Measurements from ENCODE around the gene CORO1C. TPM values are rescaled to one million over a fixed set of nuclear protein-coding genes. Genes with fewer than 3 reads are reported as not detected.

CORO1C gene
- total and polyA plus RNA-seq, 9 of the 15 experiments (the other 6 are each of a cell fraction or from before 2014, with no cell fraction given) = 55.2 to 280 (median 150) TPM

DNA sequence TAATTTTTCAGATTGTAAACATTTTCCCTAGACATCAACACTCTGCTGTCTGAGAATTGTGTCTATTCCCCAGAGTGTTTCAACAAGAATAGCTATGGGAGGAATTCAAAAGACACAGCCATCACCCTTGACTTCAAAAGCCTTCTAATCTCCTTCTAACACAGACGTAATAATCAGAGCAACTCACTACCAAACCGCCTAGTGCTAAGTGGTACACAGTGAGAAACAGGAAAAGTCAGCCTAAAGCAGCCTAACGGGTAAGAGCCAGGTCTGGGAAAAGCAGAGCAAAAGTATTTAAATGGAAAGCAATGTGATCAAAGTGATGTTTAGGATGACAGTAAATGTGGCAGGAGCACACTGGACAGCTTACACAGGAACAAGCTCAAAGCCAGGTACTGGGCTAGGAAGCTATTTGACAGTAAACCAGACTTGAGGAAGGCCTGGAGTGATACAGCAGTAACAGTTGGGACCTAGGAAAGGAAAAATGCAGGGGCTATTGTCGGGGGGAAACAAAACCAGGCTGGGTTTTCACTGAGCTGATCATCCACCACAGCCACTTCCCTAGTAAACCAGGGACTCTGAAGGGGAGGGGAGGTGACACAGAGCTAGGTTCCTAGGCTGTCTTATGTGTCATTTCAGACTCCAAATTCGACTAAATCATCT is 29.4 kb downstream of the CORO1C start (continued):
- TF ChIP-seq, protein P1, sequence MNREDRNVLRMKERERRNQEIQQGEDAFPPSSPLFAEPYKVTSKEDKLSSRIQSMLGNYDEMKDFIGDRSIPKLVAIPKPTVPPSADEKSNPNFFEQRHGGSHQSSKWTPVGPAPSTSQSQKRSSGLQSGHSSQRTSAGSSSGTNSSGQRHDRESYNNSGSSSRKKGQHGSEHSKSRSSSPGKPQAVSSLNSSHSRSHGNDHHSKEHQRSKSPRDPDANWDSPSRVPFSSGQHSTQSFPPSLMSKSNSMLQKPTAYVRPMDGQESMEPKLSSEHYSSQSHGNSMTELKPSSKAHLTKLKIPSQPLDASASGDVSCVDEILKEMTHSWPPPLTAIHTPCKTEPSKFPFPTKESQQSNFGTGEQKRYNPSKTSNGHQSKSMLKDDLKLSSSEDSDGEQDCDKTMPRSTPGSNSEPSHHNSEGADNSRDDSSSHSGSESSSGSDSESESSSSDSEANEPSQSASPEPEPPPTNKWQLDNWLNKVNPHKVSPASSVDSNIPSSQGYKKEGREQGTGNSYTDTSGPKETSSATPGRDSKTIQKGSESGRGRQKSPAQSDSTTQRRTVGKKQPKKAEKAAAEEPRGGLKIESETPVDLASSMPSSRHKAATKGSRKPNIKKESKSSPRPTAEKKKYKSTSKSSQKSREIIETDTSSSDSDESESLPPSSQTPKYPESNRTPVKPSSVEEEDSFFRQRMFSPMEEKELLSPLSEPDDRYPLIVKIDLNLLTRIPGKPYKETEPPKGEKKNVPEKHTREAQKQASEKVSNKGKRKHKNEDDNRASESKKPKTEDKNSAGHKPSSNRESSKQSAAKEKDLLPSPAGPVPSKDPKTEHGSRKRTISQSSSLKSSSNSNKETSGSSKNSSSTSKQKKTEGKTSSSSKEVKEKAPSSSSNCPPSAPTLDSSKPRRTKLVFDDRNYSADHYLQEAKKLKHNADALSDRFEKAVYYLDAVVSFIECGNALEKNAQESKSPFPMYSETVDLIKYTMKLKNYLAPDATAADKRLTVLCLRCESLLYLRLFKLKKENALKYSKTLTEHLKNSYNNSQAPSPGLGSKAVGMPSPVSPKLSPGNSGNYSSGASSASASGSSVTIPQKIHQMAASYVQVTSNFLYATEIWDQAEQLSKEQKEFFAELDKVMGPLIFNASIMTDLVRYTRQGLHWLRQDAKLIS (CRISPR knock-in tag; IDR thresholded peaks at IDR 0.05) = no peak
- TF ChIP-seq, protein P2, sequence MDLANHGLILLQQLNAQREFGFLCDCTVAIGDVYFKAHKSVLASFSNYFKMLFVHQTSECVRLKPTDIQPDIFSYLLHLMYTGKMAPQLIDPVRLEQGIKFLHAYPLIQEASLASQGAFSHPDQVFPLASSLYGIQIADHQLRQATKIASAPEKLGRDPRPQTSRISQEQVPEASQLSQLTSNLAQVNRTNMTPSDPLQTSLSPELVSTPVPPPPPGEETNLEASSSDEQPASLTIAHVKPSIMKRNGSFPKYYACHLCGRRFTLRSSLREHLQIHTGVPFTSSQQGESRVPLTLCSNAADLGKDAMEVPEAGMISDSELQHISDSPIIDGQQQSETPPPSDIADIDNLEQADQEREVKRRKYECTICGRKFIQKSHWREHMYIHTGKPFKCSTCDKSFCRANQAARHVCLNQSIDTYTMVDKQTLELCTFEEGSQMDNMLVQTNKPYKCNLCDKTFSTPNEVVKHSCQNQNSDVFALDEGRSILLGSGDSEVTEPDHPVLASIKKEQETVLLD (IDR thresholded peaks at IDR 0.05) = no peak
- TF ChIP-seq SAP30 (IDR thresholded peaks at IDR 0.05; ENCODE audit: borderline replicate concordance, insufficient read depth, low read depth, low read length, poor library complexity, severe bottlenecking) = no peak
- TF ChIP-seq, protein P3, sequence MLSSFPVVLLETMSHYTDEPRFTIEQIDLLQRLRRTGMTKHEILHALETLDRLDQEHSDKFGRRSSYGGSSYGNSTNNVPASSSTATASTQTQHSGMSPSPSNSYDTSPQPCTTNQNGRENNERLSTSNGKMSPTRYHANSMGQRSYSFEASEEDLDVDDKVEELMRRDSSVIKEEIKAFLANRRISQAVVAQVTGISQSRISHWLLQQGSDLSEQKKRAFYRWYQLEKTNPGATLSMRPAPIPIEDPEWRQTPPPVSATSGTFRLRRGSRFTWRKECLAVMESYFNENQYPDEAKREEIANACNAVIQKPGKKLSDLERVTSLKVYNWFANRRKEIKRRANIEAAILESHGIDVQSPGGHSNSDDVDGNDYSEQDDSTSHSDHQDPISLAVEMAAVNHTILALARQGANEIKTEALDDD (IDR thresholded peaks at IDR 0.05) = 0 out of 2 replicates have a peak, but pooled peaks have one; percentile 12
- TF ChIP-seq CTBP1 (IDR thresholded peaks at IDR 0.05; ENCODE audit: borderline replicate concordance) = peak; percentile 28; the same call in 1 of the 2 replicates
- TF ChIP-seq KLF1 (tag; IDR thresholded peaks at IDR 0.05) = no peak
- TF ChIP-seq, protein P4, sequence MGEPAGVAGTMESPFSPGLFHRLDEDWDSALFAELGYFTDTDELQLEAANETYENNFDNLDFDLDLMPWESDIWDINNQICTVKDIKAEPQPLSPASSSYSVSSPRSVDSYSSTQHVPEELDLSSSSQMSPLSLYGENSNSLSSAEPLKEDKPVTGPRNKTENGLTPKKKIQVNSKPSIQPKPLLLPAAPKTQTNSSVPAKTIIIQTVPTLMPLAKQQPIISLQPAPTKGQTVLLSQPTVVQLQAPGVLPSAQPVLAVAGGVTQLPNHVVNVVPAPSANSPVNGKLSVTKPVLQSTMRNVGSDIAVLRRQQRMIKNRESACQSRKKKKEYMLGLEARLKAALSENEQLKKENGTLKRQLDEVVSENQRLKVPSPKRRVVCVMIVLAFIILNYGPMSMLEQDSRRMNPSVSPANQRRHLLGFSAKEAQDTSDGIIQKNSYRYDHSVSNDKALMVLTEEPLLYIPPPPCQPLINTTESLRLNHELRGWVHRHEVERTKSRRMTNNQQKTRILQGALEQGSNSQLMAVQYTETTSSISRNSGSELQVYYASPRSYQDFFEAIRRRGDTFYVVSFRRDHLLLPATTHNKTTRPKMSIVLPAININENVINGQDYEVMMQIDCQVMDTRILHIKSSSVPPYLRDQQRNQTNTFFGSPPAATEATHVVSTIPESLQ (CRISPR knock-in tag; IDR thresholded peaks at IDR 0.05) = no peak
- TF ChIP-seq PURB (CRISPR knock-in tag; IDR thresholded peaks at IDR 0.05; ENCODE audit: low read depth) = no peak
- TF ChIP-seq PHF21A (IDR thresholded peaks at IDR 0.05; ENCODE audit: borderline replicate concordance, low read depth) = 0 out of 2 replicates have a peak, but pooled peaks have one; percentile 30
- peak; percentile 33; the same call in 1 of the 2 replicates for TF ChIP-seq DMBX1 (CRISPR knock-in tag; IDR thresholded peaks at IDR 0.05; ENCODE audit: borderline replicate concordance)
- TF ChIP-seq ZNF584 (CRISPR knock-in tag; IDR thresholded peaks at IDR 0.05; ENCODE audit: low read depth) = no peak
- peak; percentile 78 for TF ChIP-seq ARID1B (IDR thresholded peaks at IDR 0.05)
- TF ChIP-seq GTF2F1 (IDR thresholded peaks at IDR 0.05; ENCODE audit: low read depth, low read length) = no peak
- no peak for TF ChIP-seq TFAM (CRISPR knock-in tag; conservative IDR thresholded peaks at IDR 0.05)
- TF ChIP-seq LEF1 (IDR thresholded peaks at IDR 0.05) = peak; percentile 63; the same call in 1 of the 2 replicates
